Skeletal muscle tissue (tissue), 4 donors: Measurements from ENCODE around the gene TANC1. TPM values are rescaled to one million over a fixed set of nuclear protein-coding genes. Genes with fewer than 3 reads are reported as not detected.

Experiments
- H3K27ac ChIP-seq: one replicate; pipeline ENCODE4 v1.7.0; 2013; ENCODE audit warnings: mild to moderate bottlenecking, low read depth, low read length, inconsistent platforms
- H3K27me3 ChIP-seq, 3 donors: one replicate each; pipeline ENCODE4 v1.7.0; 2013; ENCODE audit warnings: low read length in 3 of 3; ENCODE audit not compliant: control insufficient read depth in 3 of 3, insufficient read depth in 3 of 3
- H3K36me3 ChIP-seq, 3 donors: one replicate each; pipeline ENCODE4 v1.7.0; 2013; ENCODE audit warnings: low read length in 3 of 3; ENCODE audit not compliant: control insufficient read depth in 3 of 3, insufficient read depth in 3 of 3
- H3K4me1 ChIP-seq, 3 donors: one replicate each; pipeline ENCODE4 v1.7.0; 2013; ENCODE audit warnings: low read length in 3 of 3, mild to moderate bottlenecking in 3 of 3; ENCODE audit not compliant: control insufficient read depth in 3 of 3, insufficient read depth in 3 of 3
- H3K4me3 ChIP-seq, 3 donors: one replicate each; pipeline ENCODE4 v1.7.0; 2013; ENCODE audit warnings: low read length in 3 of 3
- H3K9ac ChIP-seq, 3 donors: one replicate each; pipeline ENCODE4 v1.7.0; 2013; ENCODE audit warnings: low read length in 3 of 3, mild to moderate bottlenecking in 3 of 3, moderate library complexity in 2 of 3, low read depth in 1 of 3
- H3K9me3 ChIP-seq, 3 donors: one replicate each; pipeline ENCODE4 v1.7.0; 2013; ENCODE audit warnings: low read length in 3 of 3; ENCODE audit not compliant: control insufficient read depth in 3 of 3
- total RNA-seq: library from RNA; depleted of rRNA; stranded (reverse); fragments of >200 nt; gene quantifications from one replicate; pipeline ENCODE4 v1.2.3, GENCODE V29; 2014
- donor health status: Osteomylitis.

The TANC1 gene
- 38.1 TPM for total RNA-seq

DNA sequence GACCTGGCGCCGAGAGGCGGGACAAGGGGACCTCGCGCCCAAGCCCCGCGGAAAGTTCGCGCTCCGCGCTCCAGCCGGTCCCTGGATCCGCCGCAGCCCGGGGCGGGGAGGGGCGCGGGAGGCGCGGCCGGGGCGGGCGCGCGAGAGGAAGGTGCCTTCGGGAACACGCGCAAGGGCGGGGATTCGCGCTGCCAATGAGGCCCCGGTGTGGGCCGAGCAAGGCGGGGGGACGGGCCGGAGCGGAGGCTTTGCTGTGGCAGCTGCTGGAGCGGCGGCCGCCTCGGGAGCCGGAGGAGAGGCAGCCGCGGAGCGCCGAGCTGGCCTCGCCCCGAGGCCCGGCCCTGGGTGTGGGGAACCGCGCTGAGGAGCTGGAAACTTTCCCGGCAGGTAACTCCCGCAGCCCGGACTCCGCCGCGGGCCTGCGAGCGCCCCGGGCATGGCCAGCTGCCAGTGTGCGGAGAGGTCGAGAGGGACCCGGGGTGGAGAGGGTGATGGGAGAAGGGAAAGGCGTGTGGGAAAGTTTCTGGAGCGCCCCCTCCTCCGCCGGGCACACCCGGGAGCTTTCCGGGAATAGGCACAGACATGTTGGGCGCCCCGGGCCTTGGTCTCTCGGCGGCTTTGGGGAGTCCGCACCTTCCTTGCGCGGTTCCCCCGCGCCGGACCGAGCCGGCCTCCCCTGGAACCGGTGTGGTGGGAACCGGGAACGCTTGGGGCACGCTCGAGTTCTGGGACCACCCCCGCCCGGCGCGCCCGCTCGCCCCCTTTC lies at the start of gene TANC1:
Gene TANC1, plus strand, starts transcription at position 245 of the 766 bp plus-strand sequence. CDS start 97,271 bp downstream, outside the sequence.
- Histone ChIP-seq H3K9me3 (no peaks in the 10 kb centered on the region), H3K27ac (peak within 1 kb of the TSS; percentile 82), H3K36me3 (no peaks in the 10 kb centered on the region), H3K9ac (peak within 1 kb of the TSS; percentile 77 to 80 (median 79)), H3K27me3 (no peaks in the 10 kb centered on the region), H3K4me1 (peaks cover 7 to 21% (median 16%) of the 10 kb centered on the region in 3 donors), H3K4me3 (peak within 1 kb of the TSS; percentile 70 to 84 (median 81))

DNA sequence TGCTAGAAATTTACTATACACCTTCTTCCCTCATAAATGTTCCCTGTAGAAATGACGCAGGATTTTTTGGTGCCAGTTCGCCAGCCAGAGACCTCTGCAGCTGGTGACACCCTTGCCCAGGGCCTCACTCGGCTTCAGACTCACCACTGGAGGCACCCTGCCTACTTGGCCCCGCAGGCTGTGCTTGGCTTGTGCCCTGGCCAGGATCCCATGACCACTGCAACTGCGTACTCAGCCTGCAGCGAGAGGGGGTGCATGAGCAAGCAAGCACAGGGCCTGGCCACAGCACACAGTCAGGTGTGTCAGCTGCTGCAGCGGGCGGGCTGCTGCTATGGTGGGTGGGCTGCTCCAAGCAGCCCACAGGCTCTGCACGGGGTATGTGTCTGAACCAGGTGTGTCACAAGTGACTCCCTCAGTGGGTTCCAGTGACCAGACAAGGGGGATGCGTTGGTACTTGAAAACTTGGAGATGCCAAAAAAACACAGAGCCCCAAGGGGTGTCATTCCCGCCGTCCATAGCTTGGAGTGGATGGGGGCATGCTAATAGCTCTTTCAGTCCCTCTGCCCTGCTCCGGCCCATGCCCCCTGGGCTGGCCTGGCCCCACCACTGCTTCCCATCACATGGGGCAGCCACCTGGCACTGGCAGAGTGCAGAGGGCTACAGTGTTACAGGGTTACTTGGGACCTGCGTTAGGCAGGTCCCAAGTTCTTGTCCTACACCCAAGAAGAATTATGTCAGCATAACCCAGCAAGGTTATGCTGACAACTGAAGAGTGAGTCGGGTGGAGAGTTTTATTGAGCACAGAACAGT lies 46.6 kb upstream of the TANC1 start:
- Histone ChIP-seq H3K36me3 (no peaks in the 10 kb centered on the region), H3K9me3 (no peaks in the 10 kb centered on the region), H3K9ac (no peak overlapping the region), H3K27ac (no peak overlapping the region), H3K4me1 (no peaks in the 10 kb centered on the region), H3K4me3 (no peak overlapping the region), H3K27me3 (no peaks in the 10 kb centered on the region)

DNA sequence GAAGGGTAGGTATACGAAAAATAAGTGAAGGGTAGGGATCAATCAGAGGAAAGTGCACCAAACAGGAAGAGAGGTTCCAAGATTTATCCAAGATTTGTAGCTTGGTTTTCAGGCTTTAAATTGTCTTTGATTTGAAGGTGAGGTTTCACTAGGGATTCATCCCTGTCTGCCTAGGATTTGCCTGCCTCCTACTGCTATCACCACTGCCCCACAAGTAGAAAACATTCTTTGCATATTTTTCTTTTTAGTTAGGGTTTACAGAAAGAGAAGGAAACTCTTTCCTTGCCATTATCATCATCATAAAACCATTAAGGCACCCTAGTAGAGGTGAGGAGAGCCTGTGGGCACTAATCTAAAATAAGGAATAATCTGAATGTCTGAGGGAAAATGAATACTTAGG lies 45.8 kb upstream of the TANC1 start:
- Histone ChIP-seq H3K9ac (no peak overlapping the region), H3K9me3 (no peaks in the 10 kb centered on the region), H3K4me1 (no peaks in the 10 kb centered on the region), H3K27ac (no peak overlapping the region), H3K27me3 (no peaks in the 10 kb centered on the region), H3K4me3 (no peak overlapping the region), H3K36me3 (no peaks in the 10 kb centered on the region)

DNA sequence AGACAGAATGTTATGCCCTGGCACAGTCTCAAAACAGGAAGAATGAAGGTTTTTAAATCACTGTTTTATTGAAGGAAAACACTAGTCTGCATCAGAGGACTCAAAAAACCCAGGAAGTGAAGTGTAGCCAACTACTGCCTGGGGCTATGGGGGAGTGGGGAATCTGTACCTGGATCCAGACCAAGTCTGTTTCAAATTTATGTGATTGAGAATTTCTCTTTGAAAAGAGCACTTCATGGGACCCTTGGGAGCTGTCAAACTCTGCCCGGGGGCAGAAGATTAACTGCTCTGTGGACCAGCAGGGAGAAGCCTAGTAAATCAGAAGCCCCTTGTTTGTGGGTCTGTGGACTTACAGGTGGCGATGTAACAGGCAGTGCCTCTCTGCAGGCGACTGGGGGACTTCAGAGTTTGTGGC lies 45.3 kb upstream of the TANC1 start:
- H3K4me1 ChIP-seq, result no peaks in the 10 kb centered on the region
- H3K36me3 ChIP-seq, result no peaks in the 10 kb centered on the region
- H3K9me3 ChIP-seq, result no peaks in the 10 kb centered on the region
- no peak overlapping the region for H3K4me3 ChIP-seq
- no peaks in the 10 kb centered on the region for H3K27me3 ChIP-seq
- H3K27ac ChIP-seq, result no peak overlapping the region
- no peak overlapping the region for H3K9ac ChIP-seq

DNA sequence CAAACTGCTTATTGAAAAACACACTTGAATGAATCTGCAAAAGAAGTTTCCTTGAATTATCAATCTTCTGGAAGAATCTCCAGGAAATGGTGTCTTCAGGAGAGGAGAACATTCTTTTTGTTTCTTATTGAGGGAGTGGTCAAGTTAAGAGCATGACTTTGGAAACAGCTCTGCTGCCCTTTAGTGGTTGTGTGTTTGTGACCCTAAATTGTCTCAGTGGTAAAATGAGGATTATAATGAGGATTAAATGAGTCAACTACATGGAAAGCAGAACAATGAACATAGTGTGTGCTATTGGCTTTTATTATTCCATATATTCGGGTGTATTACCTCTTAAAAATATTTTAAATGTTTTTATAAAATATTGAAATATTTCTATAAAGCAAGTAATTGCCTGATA lies 44.8 kb upstream of the TANC1 start:
- no peak overlapping the region for H3K4me3 ChIP-seq
- no peak overlapping the region for H3K9ac ChIP-seq
- no peaks in the 10 kb centered on the region for H3K36me3 ChIP-seq
- no peaks in the 10 kb centered on the region for H3K27me3 ChIP-seq
- H3K27ac ChIP-seq, result no peak overlapping the region
- no peaks in the 10 kb centered on the region for H3K9me3 ChIP-seq
- no peaks in the 10 kb centered on the region for H3K4me1 ChIP-seq

DNA sequence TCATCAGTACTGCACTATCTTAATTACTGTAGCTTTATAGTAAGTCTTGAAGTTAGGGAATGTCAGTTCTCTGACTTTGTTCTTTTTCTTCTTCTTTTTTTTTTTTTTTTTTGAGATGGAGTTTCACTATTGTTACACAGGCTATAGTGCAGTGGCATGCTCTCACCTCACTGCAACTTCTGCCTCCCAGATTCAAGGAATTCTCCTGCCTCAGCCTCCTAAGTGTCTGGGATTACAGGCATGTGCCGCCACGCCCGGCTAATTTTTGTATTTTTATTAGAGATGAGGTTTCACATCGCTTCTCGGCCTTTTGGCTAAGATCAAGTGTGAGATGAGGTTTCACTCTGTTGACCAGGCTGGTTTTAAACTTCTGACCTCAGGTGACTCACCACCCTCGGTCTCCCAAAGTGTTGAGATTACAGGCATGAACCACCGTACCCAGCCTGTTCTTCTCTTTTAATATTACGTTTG lies 41.9 kb upstream of the TANC1 start:
- H3K27me3 ChIP-seq, result no peaks in the 10 kb centered on the region
- no peak overlapping the region for H3K27ac ChIP-seq
- no peaks in the 10 kb centered on the region for H3K4me1 ChIP-seq
- no peak overlapping the region for H3K9ac ChIP-seq
- H3K9me3 ChIP-seq, result peaks cover 0 to 4% (median 0%) of the 10 kb centered on the region in 3 donors
- no peak overlapping the region for H3K4me3 ChIP-seq
- no peaks in the 10 kb centered on the region for H3K36me3 ChIP-seq

DNA sequence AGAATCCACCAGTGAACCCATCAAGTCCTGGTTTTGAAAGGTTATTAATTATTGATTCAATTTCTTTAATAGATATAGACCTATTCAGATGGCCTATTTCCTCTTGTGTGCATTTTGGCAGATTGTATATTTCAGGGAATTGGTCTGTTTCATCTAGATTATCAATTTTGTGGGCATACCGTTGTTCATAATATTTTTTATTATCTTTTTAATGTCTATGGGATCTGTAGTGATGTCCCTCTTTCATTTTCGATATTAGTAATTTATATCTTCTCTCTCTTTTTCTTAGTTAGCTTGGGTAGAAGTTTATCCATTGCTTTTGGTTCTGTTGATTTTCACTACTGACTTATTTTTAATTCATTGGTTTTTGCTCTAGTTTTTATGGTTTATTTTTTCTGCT lies 39.9 kb upstream of the TANC1 start:
- Histone ChIP-seq H3K27me3 (no peaks in the 10 kb centered on the region), H3K27ac (no peak overlapping the region), H3K4me3 (no peak overlapping the region), H3K9ac (no peak overlapping the region), H3K9me3 (peaks cover 0 to 4% (median 0%) of the 10 kb centered on the region in 3 donors), H3K4me1 (no peaks in the 10 kb centered on the region), H3K36me3 (no peaks in the 10 kb centered on the region)

DNA sequence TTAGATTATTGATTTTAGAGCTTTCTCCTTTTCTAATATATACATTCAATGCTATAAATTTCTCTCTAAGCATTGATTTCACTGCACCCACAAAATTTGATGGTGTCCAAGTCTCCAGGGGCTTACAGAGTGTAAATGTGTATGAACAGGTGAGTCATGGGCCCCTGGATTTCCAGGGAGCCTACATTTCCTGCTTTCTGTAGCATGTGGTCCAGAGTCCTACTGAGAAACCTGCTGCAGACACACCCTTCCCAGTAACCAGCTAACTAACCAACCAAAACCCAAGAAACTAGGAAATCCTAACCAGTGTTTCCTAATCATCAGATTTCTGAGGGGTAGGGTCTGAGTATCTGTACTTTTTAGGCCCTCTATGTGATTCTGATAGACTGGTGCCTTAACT lies 39.5 kb upstream of the TANC1 start:
- no peak overlapping the region for H3K9ac ChIP-seq
- H3K9me3 ChIP-seq, result peaks cover 0 to 4% (median 0%) of the 10 kb centered on the region in 3 donors
- H3K4me1 ChIP-seq, result no peaks in the 10 kb centered on the region
- H3K4me3 ChIP-seq, result no peak overlapping the region
- H3K27me3 ChIP-seq, result no peaks in the 10 kb centered on the region
- H3K36me3 ChIP-seq, result no peaks in the 10 kb centered on the region
- no peak overlapping the region for H3K27ac ChIP-seq

DNA sequence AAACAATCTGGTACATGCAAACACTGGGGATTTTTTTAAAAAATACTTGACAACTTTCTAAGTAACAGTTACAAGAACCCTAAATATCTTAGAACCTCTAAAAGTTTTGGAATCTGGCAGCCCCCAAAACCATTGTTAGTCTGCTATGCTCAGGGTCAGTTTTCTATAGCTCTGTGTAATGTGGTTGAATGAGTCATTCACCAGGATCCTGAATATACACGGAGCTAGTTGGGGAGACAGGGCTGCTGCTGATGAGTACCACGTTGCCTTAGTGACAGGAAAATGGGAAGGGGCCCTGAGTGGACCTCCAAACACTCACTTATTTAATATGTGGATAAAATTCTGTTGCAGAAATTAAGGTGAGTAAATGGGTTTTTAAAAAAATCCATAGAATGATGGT lies 36.9 kb upstream of the TANC1 start:
- Histone ChIP-seq H3K36me3 (no peaks in the 10 kb centered on the region), H3K9me3 (peaks cover 0 to 4% (median 0%) of the 10 kb centered on the region in 3 donors), H3K4me1 (no peaks in the 10 kb centered on the region), H3K4me3 (no peak overlapping the region), H3K9ac (no peak overlapping the region), H3K27me3 (no peaks in the 10 kb centered on the region), H3K27ac (no peak overlapping the region)

DNA sequence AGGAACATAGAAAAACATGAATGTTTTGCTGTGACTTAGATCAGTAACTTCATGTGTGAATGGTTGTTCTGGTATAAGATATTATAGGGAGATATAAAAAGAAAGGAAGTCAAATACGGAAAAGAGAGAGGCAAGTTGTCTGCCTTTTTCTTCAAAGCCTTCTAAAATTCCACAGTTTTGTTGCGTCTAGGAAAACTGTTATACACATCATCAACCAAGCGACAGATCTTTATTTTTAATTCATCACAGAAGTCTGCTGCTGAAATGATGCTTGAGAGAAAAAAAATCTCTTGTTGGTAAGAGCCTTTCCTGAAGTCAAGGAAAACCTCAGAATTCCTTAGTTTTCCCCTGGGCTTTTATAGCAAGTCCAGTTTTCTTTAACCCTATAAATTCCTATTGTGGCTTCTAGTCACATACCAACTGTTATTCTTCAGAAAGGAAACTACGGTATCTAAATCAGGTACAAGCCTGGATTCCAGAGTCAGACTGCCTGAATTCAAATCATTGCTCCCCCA lies 36.3 kb upstream of the TANC1 start:
- Histone ChIP-seq H3K9ac (no peak overlapping the region), H3K27ac (no peak overlapping the region)

More for the DNA sequence above, 36.3 kb upstream of the TANC1 start:
- no peaks in the 10 kb centered on the region for H3K4me1 ChIP-seq
- peaks cover 0 to 4% (median 0%) of the 10 kb centered on the region in 3 donors for H3K9me3 ChIP-seq
- no peaks in the 10 kb centered on the region for H3K36me3 ChIP-seq
- no peak overlapping the region for H3K4me3 ChIP-seq
- H3K27me3 ChIP-seq, result no peaks in the 10 kb centered on the region
